ENCODE data around the gene ZCCHC24.

GRCh38 chr10:79470096-79470495 is 24.7 kb upstream of the ZCCHC24 start:
- TF ChIP-seq CTCF (IDR thresholded peaks at IDR 0.05; ENCODE audit: low read depth, low read length, missing input control) (no peak), GABPA (IDR thresholded peaks at IDR 0.05 in 1 of 2, conservative IDR thresholded peaks at IDR 0.05 in 1 of 2) (no peak), RAD21 (IDR thresholded peaks at IDR 0.05) (no peak), YY1 (IDR thresholded peaks at IDR 0.05) (no peak), ATF3 (IDR thresholded peaks at IDR 0.05) (no peak), TAF1 (conservative IDR thresholded peaks at IDR 0.05) (no peak), FOXA1 (IDR thresholded peaks at IDR 0.05) (no peak), JUND (IDR thresholded peaks at IDR 0.05) (no peak), NR2F2 (IDR thresholded peaks at IDR 0.05) (no peak), MAX (IDR thresholded peaks at IDR 0.05) (no peak), REST (IDR thresholded peaks at IDR 0.05) (no peak), RXRA (IDR thresholded peaks at IDR 0.05) (no peak), HNF4G (IDR thresholded peaks at IDR 0.05) (no peak)

Measured in liver (tissue), 3 donors.